Smooth muscle cell (in vitro differentiated cells): ENCODE measurements around the gene IFI6. TPM values are rescaled to one million over a fixed set of nuclear protein-coding genes. Genes with fewer than 3 reads are reported as not detected.

Source experiments
- DNase-seq: peaks from one replicate; lab custom pipeline; 2025; ENCODE audit not compliant: unreplicated experiment; lab: John Stamatoyannopoulos, UW
- H2AFZ ChIP-seq: fragments of 200-600 bp; sonication (generic); 2 replicates; pipeline ENCODE4 v1.6.0; 2016; ENCODE audit warnings: antibody characterized with exemption, low read depth, mild to moderate bottlenecking
- H3F3A ChIP-seq: fragments of 200-600 bp; sonication (generic); 2 replicates; pipeline ENCODE4 v1.6.0; 2017; ENCODE audit warnings: antibody characterized with exemption, low read depth
- H3K27ac ChIP-seq: fragments of 200-600 bp; sonication (generic); 2 replicates; pipeline ENCODE4 v1.5.1; 2016; ENCODE audit warnings: low read depth, mild to moderate bottlenecking
- H3K27me3 ChIP-seq: fragments of 200-600 bp; sonication (generic); 2 replicates; pipeline ENCODE4 v1.6.1; 2016; ENCODE audit warnings: low read depth, mild to moderate bottlenecking
- H3K36me3 ChIP-seq: fragments of 200-600 bp; sonication (generic); 2 replicates; pipeline ENCODE4 v1.5.1; 2016; ENCODE audit warnings: low read depth
- H3K4me1 ChIP-seq: fragments of 200-600 bp; sonication (generic); 2 replicates; pipeline ENCODE4 v1.5.1; 2016; ENCODE audit warnings: low read depth
- H3K4me2 ChIP-seq: fragments of 200-600 bp; sonication (generic); 2 replicates; pipeline ENCODE4 v1.6.0; 2016; ENCODE audit warnings: mild to moderate bottlenecking
- H3K4me3 ChIP-seq: fragments of 200-600 bp; sonication (generic); 2 replicates; pipeline ENCODE4 v1.5.1; 2016; ENCODE audit warnings: mild to moderate bottlenecking
- H3K79me2 ChIP-seq: fragments of 200-600 bp; sonication (generic); 2 replicates; pipeline ENCODE4 v1.6.0; 2016; ENCODE audit warnings: low read depth, mild to moderate bottlenecking
- H3K9ac ChIP-seq: fragments of 200-600 bp; sonication (generic); 2 replicates; pipeline ENCODE4 v1.6.0; 2016; ENCODE audit warnings: low read depth
- H3K9me3 ChIP-seq: fragments of 200-600 bp; sonication (generic); replicated peaks from 2 replicates; pipeline ENCODE4 v1.5.1; 2016; ENCODE audit warnings: low read depth
- H4K20me1 ChIP-seq: fragments of 200-600 bp; sonication (generic); 2 replicates; pipeline ENCODE4 v1.6.0; 2016; ENCODE audit warnings: low read depth
- CTCF ChIP-seq: fragments of 200-600 bp; sonication (generic); IDR thresholded peaks from 2 replicates; pipeline ENCODE4 v1.5.1; 2017; ENCODE audit warnings: borderline replicate concordance, mild to moderate bottlenecking, antibody characterized with exemption; ENCODE audit not compliant: insufficient read depth, poor library complexity, severe bottlenecking
- WGBS: methylation state at CpG from one replicate; pipeline ENCODE4 v1.1.7; 2016; ENCODE audit warnings: low lambda C conversion rate; 5-methylcytosine and 5-hydroxymethylcytosine counted together
- polyA plus RNA-seq: library from polyadenylated mRNA; unstranded; fragments of >200 nt; fragmentation: Nextera tagmentation; extraction: Ambion mirVana; gene quantifications from 2 replicates; pipeline ENCODE4 v1.2.1, GENCODE V29; 2016
- total RNA-seq: library from RNA; depleted of rRNA; stranded (reverse); fragments of >200 nt; gene quantifications from 2 replicates; pipeline ENCODE4 v1.2.3, GENCODE V29; 2014

Gene IFI6
- total RNA-seq = 16.3 and 26.7 TPM in 2 replicates
- 43.7 and 51.5 TPM in 2 replicates for polyA plus RNA-seq

GRCh38 chr1:27671964-27672749 is at the start of gene IFI6:
IFI6 (minus strand) TSS chr1:27672192; CDS start chr1:27669314, 2,878 bp downstream.
- Histone ChIP-seq H3K9ac (no peak within 1 kb of the TSS), H3K4me1 (no peaks in the 10 kb centered on the region), H3K4me2 (peak within 1 kb of the TSS; percentile 85), H3K27ac (peak within 1 kb of the TSS; percentile 66), H3K4me3 (peak within 1 kb of the TSS; percentile 39), H3K79me2 (no peaks in the 10 kb centered on the region), H3K27me3 (no peaks in the 10 kb centered on the region), H3K36me3 (no peaks in the 10 kb centered on the region), H3F3A (peaks cover 4% of the 10 kb centered on the region), H2AFZ (peak within 1 kb of the TSS; percentile 80), H3K9me3 (no peaks in the 10 kb centered on the region), H4K20me1 (no peaks in the 10 kb centered on the region)
- peak; percentile 50 for DNase-seq
- peak; percentile 12 for TF ChIP-seq CTCF
- 3% methylated on average over 10 of the region's 10 CpGs for WGBS

- no peak overlapping the region for H2AFZ ChIP-seq
- H3K4me2 ChIP-seq = no peak overlapping the region
- H3K27ac ChIP-seq = no peak overlapping the region
- TF ChIP-seq CTCF = peak; percentile 35
- H3K9me3 ChIP-seq = no peaks in the 10 kb centered on the region
- 88% methylated on average over 5 of the region's 5 CpGs for WGBS
- no peaks in the 10 kb centered on the region for H4K20me1 ChIP-seq
- no peaks in the 10 kb centered on the region for H3K4me1 ChIP-seq
- no peak overlapping the region for H3K4me3 ChIP-seq
- H3K36me3 ChIP-seq = no peaks in the 10 kb centered on the region
- no peak for DNase-seq
- H3K79me2 ChIP-seq = no peaks in the 10 kb centered on the region
- H3F3A ChIP-seq = no peaks in the 10 kb centered on the region
- no peaks in the 10 kb centered on the region for H3K27me3 ChIP-seq
- no peak overlapping the region for H3K9ac ChIP-seq
These were observed 47.6 kb upstream of the IFI6 start for GRCh38 chr1:27719286-27720251.

GRCh38 chr1:27716262-27716895 is 44.4 kb upstream of the IFI6 start:
- Histone ChIP-seq H3K9ac (no peak overlapping the region), H3K9me3 (no peaks in the 10 kb centered on the region), H3K27ac (no peak overlapping the region), H3K27me3 (no peaks in the 10 kb centered on the region), H3K36me3 (no peaks in the 10 kb centered on the region), H3K4me2 (no peak overlapping the region), H4K20me1 (no peaks in the 10 kb centered on the region), H2AFZ (no peak overlapping the region), H3K4me3 (no peak overlapping the region), H3K4me1 (no peaks in the 10 kb centered on the region), H3K79me2 (no peaks in the 10 kb centered on the region), H3F3A (no peaks in the 10 kb centered on the region)
- no peak for DNase-seq
- no peak for TF ChIP-seq CTCF
- 87% methylated on average over 2 of the region's 2 CpGs for whole genome bisulfite sequencing
